GM21360 (cell line): ENCODE results near the gene TFRC.
"Not testable (repeated sequence)": the region's sequence is repeated elsewhere in the genome, so short reads cannot be mapped to it uniquely, and the experiment has no call there.

Source experiments
- ATAC-seq: cut with Tn5 transposase; IDR thresholded peaks from one replicate; pipeline ENCODE4 v1.9.1; 2021; ENCODE audit warnings: mild to moderate bottlenecking, moderate library complexity; ENCODE audit not compliant: unreplicated experiment

The TFRC gene

GRCh38 chr3:196081834-196082618 is at the start of gene TFRC:
Gene TFRC, minus strand, starts transcription at chr3:196082090. Its CDS starts 4,991 bp downstream, at chr3:196077099.
- peak; percentile 92 for ATAC-seq

DNA sequence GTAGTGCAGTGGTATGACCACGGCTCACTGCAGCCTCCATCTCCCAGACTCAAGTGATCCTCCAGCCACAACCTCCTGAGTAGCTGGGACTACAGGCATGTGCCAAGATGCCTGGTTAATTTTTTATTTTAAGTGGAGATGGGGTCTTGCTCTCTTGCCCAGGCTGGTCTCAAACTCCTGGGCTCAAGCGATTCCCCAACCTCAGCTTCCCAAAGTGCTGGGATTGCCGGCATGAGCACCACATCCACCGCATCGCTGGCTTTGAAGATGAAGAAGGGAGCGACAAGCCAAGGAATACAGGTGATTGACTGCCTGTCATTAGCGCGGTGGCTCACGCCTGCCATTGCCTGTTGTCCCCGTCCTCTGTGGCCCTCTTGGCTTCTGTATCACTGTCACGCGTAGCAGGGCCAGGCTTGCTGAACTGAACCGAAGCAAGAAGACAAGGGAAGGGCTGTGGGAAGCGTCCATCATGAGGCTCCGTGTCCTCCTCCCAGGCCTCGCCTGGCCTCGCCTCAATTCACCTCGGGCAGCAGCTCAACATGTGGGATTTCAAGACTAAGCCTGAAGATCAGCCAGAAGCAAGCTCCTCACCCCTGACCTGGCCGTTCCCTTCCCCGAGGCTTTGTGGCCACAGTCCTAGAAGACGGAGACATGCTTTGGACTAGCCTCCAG is 46.4 kb upstream of the TFRC start:
- no peak for ATAC-seq

GRCh38 chr3:196127308-196128040 is 45.6 kb upstream of the TFRC start:
- no peak for ATAC-seq

DNA sequence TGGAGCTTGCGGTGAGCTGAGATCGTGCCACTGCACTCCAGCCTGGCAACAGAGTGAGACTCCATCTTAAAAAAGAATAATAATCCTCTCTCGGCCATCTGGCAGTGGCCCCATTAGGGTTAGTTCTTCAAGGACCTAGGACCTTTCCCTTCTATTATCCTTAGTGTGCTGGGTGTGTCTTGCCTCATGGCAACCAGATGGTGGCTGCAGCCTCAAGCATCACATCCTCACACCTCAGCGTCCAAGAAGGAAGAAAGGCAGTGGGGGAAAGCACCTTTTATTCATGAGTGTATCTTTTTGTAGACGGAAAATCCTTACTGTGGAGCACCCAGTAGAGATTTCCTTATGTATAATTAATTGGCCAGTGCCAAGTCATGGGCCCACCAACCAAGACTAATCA is 42.7 kb upstream of the TFRC start:
- no peak for ATAC-seq

GRCh38 chr3:196122688-196123046 is 40.8 kb upstream of the TFRC start:
- no peak for ATAC-seq

DNA sequence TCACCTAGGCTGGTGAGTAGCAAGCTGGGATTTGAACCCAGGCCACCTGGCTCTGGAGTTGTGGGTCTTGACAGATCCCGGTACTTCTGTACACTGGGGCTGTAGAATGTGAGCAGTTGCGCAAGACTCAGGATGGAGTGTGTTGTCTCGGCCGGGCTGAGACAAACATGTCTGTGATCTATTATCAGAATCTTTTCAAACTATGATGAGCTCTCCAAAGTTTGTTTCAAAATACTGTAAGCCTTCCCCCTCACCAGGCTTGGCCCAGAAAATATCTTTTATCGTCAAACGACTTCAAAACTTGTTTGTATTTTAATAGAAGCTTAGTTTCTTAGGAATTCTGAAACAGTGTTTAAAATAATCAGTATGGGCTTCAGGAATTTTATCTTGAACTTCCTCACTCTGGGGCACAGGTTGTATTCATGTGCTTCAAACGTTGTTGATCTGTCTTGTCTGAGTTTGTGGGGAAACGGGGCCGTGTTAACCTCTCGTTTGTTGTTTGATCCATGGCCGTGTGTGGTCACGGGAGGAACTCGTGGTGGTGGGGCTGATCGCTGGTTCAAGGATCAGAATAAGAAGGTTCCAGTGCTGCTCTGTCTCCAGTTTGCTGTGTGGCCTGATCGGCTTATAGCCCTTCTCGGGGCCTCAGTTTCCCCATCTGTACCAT is 40.3 kb upstream of the TFRC start:
- no peak for ATAC-seq

- ATAC-seq = no peak
Observed at GRCh38 chr3:196121066-196121465, 39.2 kb upstream of the TFRC start.

DNA sequence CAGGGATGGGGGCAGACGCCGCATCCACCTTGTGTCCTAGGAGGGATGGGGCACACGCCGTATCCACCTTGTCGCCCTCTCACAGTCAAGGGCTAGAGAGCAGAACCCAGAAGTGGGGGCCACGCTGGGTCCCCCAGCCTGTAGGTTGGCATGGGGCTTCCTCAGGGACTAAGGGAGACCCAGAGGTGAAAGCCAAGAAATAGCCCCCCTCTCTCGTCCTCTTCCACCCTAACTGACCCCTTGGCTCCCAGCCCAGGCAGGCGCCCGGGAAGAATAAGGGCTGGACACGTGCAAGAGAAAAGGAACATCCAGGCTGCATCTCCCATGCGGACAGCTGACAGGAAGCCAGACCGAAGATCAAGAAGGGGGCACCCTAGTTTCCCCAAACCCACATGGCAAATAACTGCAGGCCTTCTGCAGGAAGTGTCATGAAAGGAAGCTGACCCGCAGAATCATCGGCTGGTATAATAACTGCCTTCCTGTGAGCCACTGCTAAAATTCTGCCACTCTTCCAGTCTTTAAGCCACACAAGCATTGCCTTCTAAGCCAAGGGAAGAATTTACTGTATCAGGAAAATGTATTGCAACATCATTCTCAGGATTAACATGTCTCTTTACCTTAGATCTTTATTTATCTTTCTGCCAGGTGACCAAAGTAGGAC is 38.5 kb upstream of the TFRC start:
- ATAC-seq = no peak

DNA sequence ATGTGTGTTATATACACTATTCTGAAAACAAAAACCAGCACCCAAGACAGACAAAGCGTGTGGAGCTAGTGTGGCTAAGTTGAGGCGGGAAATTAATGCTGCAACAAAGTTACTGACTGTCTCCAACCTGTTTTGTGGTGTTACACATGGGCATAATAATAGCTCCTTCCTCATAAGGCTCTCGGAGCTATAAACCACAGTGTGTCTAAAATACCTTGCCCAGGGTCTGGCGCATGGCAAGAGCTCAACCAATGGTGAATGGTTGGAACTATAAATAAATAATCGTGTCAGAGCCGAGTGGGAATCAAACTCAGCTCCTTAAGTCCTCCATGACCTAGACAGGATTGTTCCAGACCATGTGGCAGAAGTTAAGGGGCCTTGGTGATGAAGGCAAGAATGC is 35.9 kb upstream of the TFRC start:
- no peak for ATAC-seq

GRCh38 chr3:196115678-196116083 is 33.8 kb upstream of the TFRC start:
- peak; percentile 62 for ATAC-seq

- no peak for ATAC-seq
Observed at GRCh38 chr3:196111939-196112386, 30.1 kb upstream of the TFRC start.

DNA sequence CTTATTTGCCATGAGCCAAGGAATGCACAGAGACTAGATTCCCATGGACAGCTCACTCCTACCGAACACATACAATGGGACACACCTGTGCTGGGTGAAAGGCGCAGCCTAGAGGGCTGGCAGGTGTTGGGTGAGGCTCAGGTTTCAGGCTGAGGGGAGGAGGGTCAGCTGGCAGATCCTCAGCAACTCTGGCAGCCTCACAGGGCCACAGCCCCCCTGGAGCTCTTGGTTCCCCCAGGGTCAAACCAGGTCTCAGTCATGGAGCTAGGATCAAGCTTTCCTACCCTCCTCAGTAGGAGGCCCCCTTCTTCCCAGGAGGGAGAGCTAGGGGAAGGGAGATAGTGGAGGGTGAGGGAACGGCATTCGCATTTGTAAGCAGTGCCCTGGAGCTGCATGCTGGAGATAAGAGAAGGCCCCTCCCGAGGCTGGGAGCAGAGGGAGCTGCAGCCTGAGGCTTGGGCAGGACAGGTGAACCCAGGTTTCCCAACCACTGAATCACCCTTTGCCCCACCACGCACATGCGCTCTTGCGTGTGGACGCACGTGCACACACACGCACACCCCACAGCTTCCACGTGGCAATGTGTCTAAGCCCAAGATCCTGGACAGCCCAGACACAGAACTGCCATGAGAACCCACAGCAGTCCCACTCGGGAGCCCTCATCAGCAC is 26.3 kb upstream of the TFRC start:
- no peak for ATAC-seq

DNA sequence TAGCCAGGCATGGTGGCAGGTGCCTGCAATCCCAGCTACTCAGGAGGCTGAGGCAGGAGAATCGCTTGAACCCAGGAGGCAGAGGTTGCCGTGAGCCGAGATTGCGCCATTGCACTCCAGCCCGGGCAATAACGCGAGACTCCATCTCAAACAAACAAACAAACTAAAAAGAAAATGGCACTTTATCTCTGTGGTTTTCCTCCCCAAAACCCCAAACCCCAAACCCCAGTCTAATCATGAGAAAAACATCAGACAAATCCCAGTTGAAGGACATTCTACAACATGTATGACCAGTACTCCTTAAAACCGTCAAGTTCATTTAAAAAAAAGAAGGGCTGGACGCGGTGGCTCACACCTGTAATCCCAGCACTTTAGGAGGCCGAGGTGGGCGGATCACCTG is 22.8 kb upstream of the TFRC start:
- ATAC-seq = not testable (repeated sequence)

DNA sequence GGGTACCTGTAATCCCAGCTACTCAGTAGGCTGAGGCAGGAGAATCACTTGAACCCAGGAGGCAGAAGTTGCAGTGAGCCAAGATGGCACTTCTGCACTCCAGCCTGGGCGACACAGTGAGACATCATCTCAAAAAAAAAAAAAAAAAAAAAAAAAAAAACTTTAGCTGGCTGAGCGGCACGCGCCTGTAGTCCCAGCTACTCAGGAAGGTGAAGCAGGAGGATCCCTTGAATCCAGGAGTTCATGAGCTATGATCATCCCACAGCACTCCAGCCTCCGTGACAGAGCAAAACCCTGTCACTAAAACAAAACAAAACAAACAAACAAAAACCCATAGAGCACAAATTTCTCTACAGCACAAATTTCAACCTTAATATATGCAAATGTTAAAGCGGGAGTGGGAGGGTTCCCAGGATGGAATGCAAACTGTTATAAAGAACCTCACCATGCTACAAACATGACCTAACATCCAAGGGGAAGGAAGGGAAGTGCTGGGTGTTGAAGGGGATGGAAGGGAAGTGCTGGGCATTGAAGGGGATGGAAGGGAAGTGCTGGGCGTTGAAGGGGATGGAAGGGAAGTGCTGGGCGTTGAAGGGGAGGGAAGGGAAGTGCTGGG is 16.6 kb upstream of the TFRC start:
- ATAC-seq = not testable (repeated sequence)

- no peak for ATAC-seq
Observed at GRCh38 chr3:196097373-196098154, 15.7 kb upstream of the TFRC start.

GRCh38 chr3:196096382-196096953 is 14.6 kb upstream of the TFRC start:
- peak; percentile 68 for ATAC-seq

DNA sequence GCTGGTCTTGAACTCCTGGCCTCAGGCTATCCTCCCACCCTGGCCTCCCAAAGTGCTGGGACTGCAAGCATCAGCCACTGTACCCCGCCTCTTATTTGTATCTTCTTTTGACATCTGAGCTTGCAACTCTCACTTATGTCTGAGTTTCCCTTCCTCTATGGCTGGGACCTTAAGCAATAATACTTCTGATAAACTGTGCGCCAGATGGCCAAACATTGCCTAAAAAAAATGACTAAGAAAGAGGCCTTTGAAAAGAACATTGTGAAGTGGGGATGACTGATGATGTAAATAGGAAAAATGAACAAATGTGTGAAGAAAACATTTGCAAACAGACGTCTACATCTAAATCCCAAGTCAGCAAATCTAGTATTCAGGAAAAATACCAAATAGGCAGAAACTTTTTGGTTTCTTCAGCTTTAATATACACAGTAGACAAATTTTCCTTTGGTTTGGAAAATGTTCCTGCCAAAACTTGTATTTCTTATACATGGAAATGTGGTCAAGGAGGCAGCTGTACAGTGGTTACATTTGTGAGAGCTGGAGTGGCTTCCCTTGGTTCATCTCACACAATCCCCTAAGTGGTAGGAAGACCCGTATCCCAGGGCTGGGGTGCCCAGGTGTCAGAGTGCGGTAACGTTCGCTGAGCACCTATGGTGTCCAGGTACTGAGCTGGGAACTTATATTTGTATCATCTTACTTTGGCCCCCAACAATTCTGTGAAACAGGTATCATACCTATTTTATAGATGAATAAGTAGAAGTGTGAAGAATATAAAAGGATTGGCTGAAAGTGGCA is 11.6 kb upstream of the TFRC start:
- no peak for ATAC-seq

- no peak for ATAC-seq
Observed at GRCh38 chr3:196087906-196088305, 6.0 kb upstream of the TFRC start.
